Activated CD4-positive, alpha-beta T cell treated with anti-CD3 and anti-CD28 coated beads, Interleukin-2, amount 50 U/mL, for 4 hours (primary cell): ENCODE data around the gene EED.

Experiments
- DNase-seq, 2 experiments: peaks; one replicate each; pipeline ENCODE4 v3.0.0-alpha.2; 2020

EED gene

GRCh38 chr11:86244522-86245368, at the start of gene EED:
EED (plus strand) TSS chr11:86244753; CDS start chr11:86245230, 477 bp downstream.
- peak; percentile 92 to 93 for DNase-seq

GRCh38 chr11:86194998-86195397, 49.6 kb upstream of the EED start:
- DNase-seq: no peak

- DNase-seq: no peak
Observed at GRCh38 chr11:86196085-86196696, 48.4 kb upstream of the EED start.

GRCh38 chr11:86196913-86197312, 47.6 kb upstream of the EED start:
- no peak for DNase-seq

GRCh38 chr11:86197448-86197847, 47.1 kb upstream of the EED start:
- no peak for DNase-seq

GRCh38 chr11:86198139-86198538, 46.4 kb upstream of the EED start:
- no peak for DNase-seq

GRCh38 chr11:86199354-86199753, 45.2 kb upstream of the EED start:
- no peak for DNase-seq

GRCh38 chr11:86201371-86201884, 43.1 kb upstream of the EED start:
- DNase-seq: no peak

GRCh38 chr11:86202013-86202336, 42.6 kb upstream of the EED start:
- no peak for DNase-seq

GRCh38 chr11:86204356-86204755, 40.2 kb upstream of the EED start:
- no peak for DNase-seq

- no peak for DNase-seq
Observed at GRCh38 chr11:86205421-86206336, 38.9 kb upstream of the EED start.

- no peak for DNase-seq
Observed at GRCh38 chr11:86206337-86206695, 38.2 kb upstream of the EED start.

- no peak for DNase-seq
Observed at GRCh38 chr11:86207413-86207812, 37.1 kb upstream of the EED start.

GRCh38 chr11:86208572-86208971, 36.0 kb upstream of the EED start:
- DNase-seq: no peak

- no peak for DNase-seq
Observed at GRCh38 chr11:86209806-86210657, 34.5 kb upstream of the EED start.

- DNase-seq: no peak
Observed at GRCh38 chr11:86210898-86211297, 33.7 kb upstream of the EED start.

- no peak for DNase-seq
Observed at GRCh38 chr11:86211619-86212018, 32.9 kb upstream of the EED start.

GRCh38 chr11:86212019-86212611, 32.4 kb upstream of the EED start:
- DNase-seq: no peak

- peak in 1 of 2 experiments; percentile 15 for DNase-seq
Observed at GRCh38 chr11:86214710-86215109, 29.8 kb upstream of the EED start.

GRCh38 chr11:86218125-86219084, 26.1 kb upstream of the EED start:
- DNase-seq: peak; percentile 52 to 56
